Measurements from ENCODE around the gene ZNF500. TPM values are rescaled to one million over a fixed set of nuclear protein-coding genes. Genes with fewer than 3 reads are reported as not detected.

ZNF500 gene
- total and polyA plus RNA-seq, 4 donors = 5.8 to 21.7 (median 14.5) TPM

DNA sequence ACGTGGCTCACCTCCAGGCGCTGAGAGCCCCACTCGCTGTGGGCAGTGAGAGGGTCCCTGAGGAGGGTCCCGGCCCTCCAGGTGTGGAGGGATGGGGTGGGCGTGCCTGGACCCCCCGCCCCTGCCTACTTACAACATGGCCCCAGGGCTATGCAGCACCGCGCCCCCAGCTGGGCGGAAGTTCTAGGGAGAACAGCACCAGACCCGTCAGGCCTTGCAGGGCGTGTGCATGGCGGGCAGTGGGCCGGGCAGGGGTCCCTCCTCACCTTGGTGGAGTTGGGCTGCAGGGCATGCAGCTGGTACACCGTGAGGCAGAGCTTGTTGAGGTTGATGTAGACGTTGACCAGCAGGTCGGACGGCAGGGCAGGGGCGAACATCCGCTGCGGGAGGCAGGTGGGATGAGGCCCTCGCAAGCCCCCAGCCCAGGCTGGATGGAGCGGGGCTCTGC lies 30.9 kb upstream of the ZNF500 start:
- Histone ChIP-seq H3K36me3 (ENCODE audit: control insufficient read depth, insufficient read depth, low read length) (peaks cover 69% of the 10 kb centered on the region), H3K27ac (ENCODE audit: low read depth, low read length) (no peak overlapping the region), H3K9me3 (ENCODE audit: control insufficient read depth, insufficient read depth, low read length) (no peaks in the 10 kb centered on the region), H3K4me1 (ENCODE audit: control insufficient read depth, insufficient read depth, low read length) (peaks cover 20% of the 10 kb centered on the region), H3K4me3 (ENCODE audit: low read depth, low read length) (no peak overlapping the region), H3K27me3 (ENCODE audit: control insufficient read depth, insufficient read depth, low read length) (no peaks in the 10 kb centered on the region)
- WGBS (ENCODE audit: insufficient coverage) = 94% methylated on average over 22 of the region's 22 CpGs
- DNase-seq (ENCODE audit: low read depth in 4 of 6, low spot score in 6 of 6) = no peak

DNA sequence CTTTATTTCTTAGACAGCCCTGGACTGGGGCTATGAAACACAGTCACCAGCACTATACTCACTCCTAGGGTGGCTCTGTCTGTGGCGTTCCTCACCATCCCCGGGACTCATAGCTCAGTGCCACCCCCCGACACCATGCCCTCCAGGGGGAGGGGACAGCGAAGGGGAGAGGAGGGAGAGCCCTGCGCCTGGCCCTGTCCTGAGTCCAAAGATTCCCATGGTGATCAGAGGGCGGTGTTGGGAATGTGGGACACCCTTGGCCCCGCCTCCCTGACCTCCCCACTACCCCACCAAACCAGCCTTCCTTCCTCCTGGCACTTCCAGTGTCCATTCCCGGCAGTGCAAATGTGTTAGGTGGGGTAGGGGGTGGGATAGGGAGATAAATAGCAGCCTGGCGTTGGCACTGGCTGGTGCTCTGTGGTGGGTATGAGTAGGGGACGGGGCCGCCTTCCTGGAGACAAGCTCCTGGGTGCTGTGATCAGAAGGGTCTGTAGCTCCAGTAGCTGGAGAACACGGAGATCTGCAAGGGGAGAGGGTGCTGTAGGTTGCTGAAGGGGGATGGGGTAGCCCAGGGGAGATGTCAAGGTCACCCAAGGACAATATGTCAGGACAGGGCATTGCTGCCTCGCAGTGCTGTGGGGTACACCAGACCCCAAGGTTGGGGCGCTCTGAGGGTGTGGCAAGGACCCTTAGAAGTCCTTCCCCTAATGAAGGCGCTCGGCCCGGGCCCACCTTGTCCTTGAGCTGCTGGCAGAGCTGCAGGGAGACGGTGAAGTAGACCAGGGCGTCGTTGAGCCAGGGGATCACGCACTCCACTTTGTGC lies 30.2 kb upstream of the ZNF500 start:
- Histone ChIP-seq H3K9me3 (ENCODE audit: control insufficient read depth, insufficient read depth, low read length) (no peaks in the 10 kb centered on the region), H3K36me3 (ENCODE audit: control insufficient read depth, insufficient read depth, low read length) (peaks cover 69% of the 10 kb centered on the region), H3K4me1 (ENCODE audit: control insufficient read depth, insufficient read depth, low read length) (peaks cover 20% of the 10 kb centered on the region), H3K27me3 (ENCODE audit: control insufficient read depth, insufficient read depth, low read length) (no peaks in the 10 kb centered on the region), H3K27ac (ENCODE audit: low read depth, low read length) (no peak overlapping the region), H3K4me3 (ENCODE audit: low read depth, low read length) (no peak overlapping the region)
- no peak for DNase-seq (ENCODE audit: low read depth in 4 of 6, low spot score in 6 of 6)
- WGBS (ENCODE audit: insufficient coverage) = 93% methylated on average over 13 of the region's 21 CpGs

DNA sequence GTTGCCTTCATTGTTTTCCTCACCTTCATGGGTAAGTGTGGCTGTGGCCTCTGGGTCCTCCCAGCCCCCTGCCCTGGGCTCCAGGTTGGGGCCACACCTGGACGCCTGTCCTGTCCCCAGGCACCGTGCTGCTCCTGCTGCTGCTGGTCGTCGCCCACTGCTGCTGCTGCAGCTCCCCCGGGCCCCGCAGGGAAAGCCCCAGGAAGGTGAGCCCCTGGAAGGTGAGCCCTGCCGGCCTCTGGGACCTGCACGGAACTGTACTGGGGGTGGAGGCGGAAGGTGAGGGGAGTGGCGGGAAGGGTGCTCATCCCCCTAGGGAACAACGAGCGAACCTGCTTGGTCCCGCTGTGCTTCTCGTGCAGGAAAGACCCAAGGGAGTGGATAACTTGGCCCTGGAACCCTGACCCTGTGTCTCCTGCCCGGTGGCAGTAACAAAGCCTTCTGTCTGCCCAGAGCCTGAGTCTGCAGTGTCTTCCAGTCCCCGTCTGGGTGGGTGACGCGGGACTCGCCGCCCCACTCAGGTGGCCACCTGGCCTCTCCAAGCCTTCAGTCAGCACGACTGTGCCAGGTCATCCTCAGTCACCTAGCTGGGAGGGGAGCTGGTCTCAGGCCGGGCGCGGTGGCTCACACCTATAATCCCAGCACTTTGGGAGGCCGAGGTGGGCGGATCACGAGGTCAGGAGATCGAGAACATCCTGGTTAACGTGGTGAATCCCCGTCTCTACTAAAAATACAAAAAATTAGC lies 29.0 kb upstream of the ZNF500 start:
- WGBS (ENCODE audit: insufficient coverage) = 91% methylated on average over 26 of the region's 30 CpGs
- no peak overlapping the region for H3K27ac ChIP-seq (ENCODE audit: low read depth, low read length)
- no peak overlapping the region for H3K4me3 ChIP-seq (ENCODE audit: low read depth, low read length)
- DNase-seq (ENCODE audit: low read depth in 4 of 6, low spot score in 6 of 6) = no peak
- H3K4me1 ChIP-seq (ENCODE audit: control insufficient read depth, insufficient read depth, low read length) = peaks cover 10% of the 10 kb centered on the region
- H3K27me3 ChIP-seq (ENCODE audit: control insufficient read depth, insufficient read depth, low read length) = no peaks in the 10 kb centered on the region
- peaks cover 63% of the 10 kb centered on the region for H3K36me3 ChIP-seq (ENCODE audit: control insufficient read depth, insufficient read depth, low read length)
- H3K9me3 ChIP-seq (ENCODE audit: control insufficient read depth, insufficient read depth, low read length) = no peaks in the 10 kb centered on the region

DNA sequence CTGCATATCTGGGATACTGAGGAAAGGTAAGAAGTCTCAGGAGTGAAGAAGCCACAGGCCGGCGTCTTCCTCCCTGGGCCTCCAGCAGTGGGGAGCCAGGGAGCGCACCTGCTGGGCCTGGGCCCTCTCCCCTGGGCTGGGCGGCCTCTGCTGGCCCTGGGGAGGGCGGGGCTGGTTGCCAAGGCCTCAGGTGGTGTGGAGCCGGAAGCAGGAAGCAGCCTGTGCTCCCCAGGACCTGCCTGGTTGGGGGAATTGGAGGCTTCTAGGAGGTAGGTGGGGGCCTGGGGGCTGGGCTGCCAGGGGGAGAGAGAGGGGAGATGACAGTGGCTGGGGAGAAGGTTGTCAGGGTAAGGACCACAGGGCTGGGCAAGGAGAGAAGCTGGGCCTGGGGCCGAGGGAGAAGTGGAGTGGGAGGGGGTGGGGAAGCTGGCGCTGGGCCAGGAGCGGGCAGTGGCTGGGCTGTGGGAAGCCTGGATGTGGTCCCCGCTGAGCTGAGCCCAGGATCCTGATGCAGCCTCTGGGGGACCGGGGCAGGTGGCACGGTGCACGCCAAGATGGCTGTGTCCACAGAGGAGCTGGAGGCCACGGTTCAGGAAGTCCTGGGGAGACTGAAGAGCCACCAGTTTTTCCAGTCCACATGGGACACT lies 28.3 kb upstream of the ZNF500 start, which contains the start of gene SMIM22:
TSS of gene SMIM22 (plus strand) at position 189 of the 647 bp plus-strand sequence. CDS start at position 555, 366 bp downstream.
- 69% methylated on average over 14 of the region's 14 CpGs for WGBS (ENCODE audit: insufficient coverage)

DNA sequence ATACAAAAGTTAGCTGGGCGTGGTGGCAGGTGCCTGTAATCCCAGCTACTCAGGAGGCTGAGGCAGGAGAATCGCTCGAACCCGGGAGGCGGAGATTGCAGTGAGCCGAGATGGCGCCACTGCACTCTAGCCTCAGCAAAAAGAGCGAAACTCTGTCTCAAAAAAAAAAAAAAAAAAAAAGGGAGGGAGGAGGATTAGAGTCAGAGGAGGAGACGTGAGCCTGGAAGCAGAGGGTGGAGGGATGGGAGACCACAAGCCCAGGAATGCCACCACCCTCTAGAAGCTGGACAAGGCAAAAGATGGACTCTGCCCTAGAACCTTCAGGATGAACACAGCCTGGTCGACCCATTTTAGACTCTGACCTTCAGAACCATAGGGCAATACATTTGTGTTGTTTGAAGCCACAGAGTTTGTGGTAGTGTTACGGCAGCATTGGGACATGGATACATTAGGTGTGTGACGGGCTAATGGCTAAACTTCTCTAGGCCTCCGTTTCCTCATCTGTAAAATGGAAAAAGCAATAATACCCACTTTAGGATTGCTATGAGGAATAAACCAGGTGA lies 26.1 kb upstream of the ZNF500 start:
- H3K36me3 ChIP-seq (ENCODE audit: control insufficient read depth, insufficient read depth, low read length) = peaks cover 33% of the 10 kb centered on the region
- 76% methylated on average over 3 of the region's 13 CpGs for WGBS (ENCODE audit: insufficient coverage)
- no peak overlapping the region for H3K27ac ChIP-seq (ENCODE audit: low read depth, low read length)
- H3K4me1 ChIP-seq (ENCODE audit: control insufficient read depth, insufficient read depth, low read length) = no peaks in the 10 kb centered on the region
- no peaks in the 10 kb centered on the region for H3K27me3 ChIP-seq (ENCODE audit: control insufficient read depth, insufficient read depth, low read length)
- no peaks in the 10 kb centered on the region for H3K9me3 ChIP-seq (ENCODE audit: control insufficient read depth, insufficient read depth, low read length)
- DNase-seq (ENCODE audit: low read depth in 4 of 6, low spot score in 6 of 6) = no peak
- no peak overlapping the region for H3K4me3 ChIP-seq (ENCODE audit: low read depth, low read length)

More for the DNA sequence above, 28.3 kb upstream of the ZNF500 start, which contains the start of gene SMIM22:
- no peaks in the 10 kb centered on the region for H3K27me3 ChIP-seq (ENCODE audit: control insufficient read depth, insufficient read depth, low read length)
- peaks cover 56% of the 10 kb centered on the region for H3K36me3 ChIP-seq (ENCODE audit: control insufficient read depth, insufficient read depth, low read length)
- no peak for DNase-seq (ENCODE audit: low read depth in 4 of 6, low spot score in 6 of 6)
- no peaks in the 10 kb centered on the region for H3K9me3 ChIP-seq (ENCODE audit: control insufficient read depth, insufficient read depth, low read length)
- H3K4me3 ChIP-seq (ENCODE audit: low read depth, low read length) = no peak within 1 kb of the TSS
- no peak within 1 kb of the TSS for H3K27ac ChIP-seq (ENCODE audit: low read depth, low read length)
- peaks cover 4% of the 10 kb centered on the region for H3K4me1 ChIP-seq (ENCODE audit: control insufficient read depth, insufficient read depth, low read length)

DNA sequence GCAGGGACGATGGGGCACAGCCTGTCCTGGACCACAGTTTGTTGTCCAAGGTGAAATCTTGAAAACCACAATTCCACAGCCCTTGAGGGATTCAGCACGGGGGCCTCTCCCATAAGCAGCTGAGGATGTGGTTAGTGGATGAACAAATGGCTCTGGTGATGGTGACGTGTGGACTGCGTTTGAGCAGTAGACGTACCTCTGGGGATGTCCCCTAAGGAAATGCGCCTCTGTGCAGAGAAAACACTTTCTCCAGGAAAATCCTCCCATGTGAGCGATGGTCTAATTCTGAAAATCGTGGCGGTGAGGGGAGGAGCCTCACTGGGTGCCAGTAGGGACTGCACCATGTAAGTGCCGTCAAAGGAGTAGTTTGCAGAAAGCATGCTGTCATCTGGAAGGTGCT lies 23.9 kb upstream of the ZNF500 start:
- Histone ChIP-seq H3K4me1 (ENCODE audit: control insufficient read depth, insufficient read depth, low read length) (no peaks in the 10 kb centered on the region), H3K27ac (ENCODE audit: low read depth, low read length) (no peak overlapping the region), H3K9me3 (ENCODE audit: control insufficient read depth, insufficient read depth, low read length) (no peaks in the 10 kb centered on the region), H3K4me3 (ENCODE audit: low read depth, low read length) (no peak overlapping the region), H3K27me3 (ENCODE audit: control insufficient read depth, insufficient read depth, low read length) (no peaks in the 10 kb centered on the region), H3K36me3 (ENCODE audit: control insufficient read depth, insufficient read depth, low read length) (peaks cover 12% of the 10 kb centered on the region)
- DNase-seq (ENCODE audit: low read depth in 4 of 6, low spot score in 6 of 6) = peak in 1 of 6 donors; percentile 5
- 83% methylated on average over 4 of the region's 10 CpGs for WGBS (ENCODE audit: insufficient coverage)

DNA sequence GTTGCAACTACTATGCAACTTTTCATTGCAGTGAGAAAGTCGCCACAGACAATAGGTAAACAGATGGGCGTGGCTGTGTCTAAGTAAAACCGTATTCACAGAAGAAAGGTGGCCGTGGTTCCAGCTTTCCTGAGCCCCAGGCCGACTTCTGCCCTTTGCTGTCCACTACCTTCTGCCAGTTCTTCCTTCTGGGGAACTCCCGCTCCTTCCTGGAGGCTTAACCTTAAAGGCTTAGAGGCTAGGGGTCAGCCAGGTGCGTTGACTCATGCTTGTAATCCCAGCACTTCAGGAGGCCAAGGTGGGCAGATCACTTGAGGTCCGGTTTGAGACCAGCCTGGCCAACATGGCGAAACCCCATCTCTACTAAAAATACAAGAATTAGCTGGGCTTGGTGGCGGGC lies 23.3 kb upstream of the ZNF500 start:
- no peaks in the 10 kb centered on the region for H3K4me1 ChIP-seq (ENCODE audit: control insufficient read depth, insufficient read depth, low read length)
- H3K27me3 ChIP-seq (ENCODE audit: control insufficient read depth, insufficient read depth, low read length) = no peaks in the 10 kb centered on the region
- H3K9me3 ChIP-seq (ENCODE audit: control insufficient read depth, insufficient read depth, low read length) = no peaks in the 10 kb centered on the region
- no peak overlapping the region for H3K27ac ChIP-seq (ENCODE audit: low read depth, low read length)
- H3K4me3 ChIP-seq (ENCODE audit: low read depth, low read length) = no peak overlapping the region
- 83% methylated on average over 9 of the region's 10 CpGs for WGBS (ENCODE audit: insufficient coverage)
- peaks cover 6% of the 10 kb centered on the region for H3K36me3 ChIP-seq (ENCODE audit: control insufficient read depth, insufficient read depth, low read length)
- no peak for DNase-seq (ENCODE audit: low read depth in 4 of 6, low spot score in 6 of 6)

DNA sequence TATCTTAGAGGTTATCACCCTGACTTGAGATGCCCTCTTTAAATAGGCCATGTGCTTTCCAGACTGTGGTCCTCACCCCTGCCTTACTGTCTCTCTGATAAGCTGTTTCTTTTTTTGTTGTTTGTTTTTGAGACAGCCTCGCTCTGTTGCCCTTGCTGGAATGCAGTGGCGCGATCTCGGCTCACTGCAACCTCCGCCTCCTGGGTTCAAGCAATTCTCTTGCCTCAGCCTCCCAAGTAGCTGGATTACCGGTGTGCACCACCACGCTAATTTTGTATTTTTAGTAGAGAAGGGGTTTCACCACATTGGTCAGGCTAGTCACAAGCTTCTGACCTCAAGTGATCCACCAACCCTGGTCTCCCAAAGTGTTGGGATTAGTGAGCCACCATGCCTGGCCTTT lies 21.9 kb upstream of the ZNF500 start:
- Histone ChIP-seq H3K36me3 (ENCODE audit: control insufficient read depth, insufficient read depth, low read length) (no peaks in the 10 kb centered on the region), H3K9me3 (ENCODE audit: control insufficient read depth, insufficient read depth, low read length) (no peaks in the 10 kb centered on the region), H3K27ac (ENCODE audit: low read depth, low read length) (no peak overlapping the region), H3K4me3 (ENCODE audit: low read depth, low read length) (no peak overlapping the region), H3K27me3 (ENCODE audit: control insufficient read depth, insufficient read depth, low read length) (no peaks in the 10 kb centered on the region), H3K4me1 (ENCODE audit: control insufficient read depth, insufficient read depth, low read length) (no peaks in the 10 kb centered on the region)
- WGBS (ENCODE audit: insufficient coverage) = 86% methylated on average over 2 of the region's 7 CpGs
- no peak for DNase-seq (ENCODE audit: low read depth in 4 of 6, low spot score in 6 of 6)

DNA sequence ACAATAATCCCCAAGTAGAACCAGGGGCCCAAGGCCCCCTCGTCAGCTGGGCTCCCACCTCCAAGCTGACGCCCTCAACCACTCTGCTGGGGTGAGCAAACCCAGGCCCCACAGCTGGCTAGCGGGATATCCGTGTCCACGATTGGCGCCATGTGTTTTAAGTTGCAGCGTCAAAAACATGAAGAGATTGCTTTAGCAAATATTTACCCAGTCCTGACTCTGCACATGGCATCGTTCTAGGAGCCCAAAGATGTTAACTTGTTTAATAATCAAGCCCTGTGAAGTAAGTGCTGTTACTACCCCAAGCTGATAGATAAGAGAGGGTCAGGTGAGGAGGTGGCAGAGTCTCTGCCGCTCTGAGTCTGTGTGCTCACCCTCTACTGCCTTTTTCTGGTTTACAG lies 21.5 kb upstream of the ZNF500 start:
- no peaks in the 10 kb centered on the region for H3K27me3 ChIP-seq (ENCODE audit: control insufficient read depth, insufficient read depth, low read length)
- H3K36me3 ChIP-seq (ENCODE audit: control insufficient read depth, insufficient read depth, low read length) = no peaks in the 10 kb centered on the region
- H3K27ac ChIP-seq (ENCODE audit: low read depth, low read length) = no peak overlapping the region
- no peaks in the 10 kb centered on the region for H3K9me3 ChIP-seq (ENCODE audit: control insufficient read depth, insufficient read depth, low read length)
- WGBS (ENCODE audit: insufficient coverage) = 82% methylated on average over 8 of the region's 9 CpGs
- no peak overlapping the region for H3K4me3 ChIP-seq (ENCODE audit: low read depth, low read length)
- DNase-seq (ENCODE audit: low read depth in 4 of 6, low spot score in 6 of 6) = no peak
- no peaks in the 10 kb centered on the region for H3K4me1 ChIP-seq (ENCODE audit: control insufficient read depth, insufficient read depth, low read length)

Measured in spinal cord (tissue), 10 donors.